ENCODE measurements around the gene KIAA1328.

The KIAA1328 gene

DNA sequence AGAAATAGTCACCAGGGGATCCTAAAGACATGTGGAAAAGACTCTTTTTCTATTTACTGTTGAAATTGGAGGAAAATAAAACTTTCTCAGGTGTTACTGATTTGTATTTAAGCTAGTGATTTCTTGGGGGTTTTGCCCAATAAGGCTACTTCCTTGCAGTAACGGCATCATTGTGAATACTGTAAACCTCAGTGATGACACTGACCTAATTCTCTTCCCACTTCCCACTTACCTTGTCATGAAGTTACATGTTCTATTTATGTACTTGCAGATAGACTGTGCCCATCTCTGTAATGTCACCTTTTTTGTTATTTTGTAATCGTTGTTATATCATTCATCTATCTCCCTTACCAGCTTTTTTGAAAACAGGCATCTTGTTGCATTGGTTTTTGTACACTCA lies 134.5 kb downstream of the KIAA1328 start:
- CTCF ChIA-PET: no interaction called here
- no peak for DNase-seq (ENCODE audit: low spot score)
- H3K27ac ChIP-seq: no peak overlapping the region
- TF ChIP-seq, protein P1, sequence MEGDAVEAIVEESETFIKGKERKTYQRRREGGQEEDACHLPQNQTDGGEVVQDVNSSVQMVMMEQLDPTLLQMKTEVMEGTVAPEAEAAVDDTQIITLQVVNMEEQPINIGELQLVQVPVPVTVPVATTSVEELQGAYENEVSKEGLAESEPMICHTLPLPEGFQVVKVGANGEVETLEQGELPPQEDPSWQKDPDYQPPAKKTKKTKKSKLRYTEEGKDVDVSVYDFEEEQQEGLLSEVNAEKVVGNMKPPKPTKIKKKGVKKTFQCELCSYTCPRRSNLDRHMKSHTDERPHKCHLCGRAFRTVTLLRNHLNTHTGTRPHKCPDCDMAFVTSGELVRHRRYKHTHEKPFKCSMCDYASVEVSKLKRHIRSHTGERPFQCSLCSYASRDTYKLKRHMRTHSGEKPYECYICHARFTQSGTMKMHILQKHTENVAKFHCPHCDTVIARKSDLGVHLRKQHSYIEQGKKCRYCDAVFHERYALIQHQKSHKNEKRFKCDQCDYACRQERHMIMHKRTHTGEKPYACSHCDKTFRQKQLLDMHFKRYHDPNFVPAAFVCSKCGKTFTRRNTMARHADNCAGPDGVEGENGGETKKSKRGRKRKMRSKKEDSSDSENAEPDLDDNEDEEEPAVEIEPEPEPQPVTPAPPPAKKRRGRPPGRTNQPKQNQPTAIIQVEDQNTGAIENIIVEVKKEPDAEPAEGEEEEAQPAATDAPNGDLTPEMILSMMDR (conservative IDR thresholded peaks at IDR 0.05; ENCODE audit: low read depth): no peak
- POLR2A ChIA-PET (ENCODE audit: low non-redundant PET): no interaction called here

- ChIA-PET POLR2A (ENCODE audit: low non-redundant PET) (no interaction called here), CTCF (no interaction called here)
- no peak overlapping the region for H3K27ac ChIP-seq
- no peak for DNase-seq (ENCODE audit: low spot score)
- TF ChIP-seq, protein P1 (conservative IDR thresholded peaks at IDR 0.05; ENCODE audit: low read depth): no peak
Measured at GRCh38 chr18:36974686-36975085, 145.8 kb downstream of the KIAA1328 start.

DNA sequence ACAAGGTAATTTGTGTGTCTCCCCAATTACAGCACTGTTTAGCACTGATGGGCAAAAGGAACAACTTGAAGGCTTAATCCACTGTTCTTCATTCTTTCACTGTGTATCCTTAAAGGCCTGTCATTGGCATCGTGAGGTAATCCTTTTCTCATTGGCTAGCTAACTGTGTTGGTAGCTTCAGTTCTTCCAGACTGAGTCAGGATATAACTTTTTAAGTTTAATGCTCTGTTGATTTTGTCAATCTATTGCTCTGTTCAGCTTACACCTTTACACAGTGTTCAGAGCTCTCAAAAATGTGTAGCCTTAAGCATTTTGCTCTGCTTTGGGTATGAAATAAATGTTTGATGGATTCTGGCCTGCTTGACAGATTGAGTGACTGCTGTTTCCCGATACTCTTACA lies 148.2 kb downstream of the KIAA1328 start:
- no peak overlapping the region for H3K27ac ChIP-seq
- no peak for DNase-seq (ENCODE audit: low spot score)
- TF ChIP-seq, protein P1 (conservative IDR thresholded peaks at IDR 0.05; ENCODE audit: low read depth): no peak
- CTCF ChIA-PET: no interaction called here
- POLR2A ChIA-PET (ENCODE audit: low non-redundant PET): no interaction called here

- peak; percentile 0 for DNase-seq (ENCODE audit: low spot score)
- H3K27ac ChIP-seq: no peak overlapping the region
- TF ChIP-seq, protein P1 (conservative IDR thresholded peaks at IDR 0.05; ENCODE audit: low read depth): no peak
- POLR2A ChIA-PET (ENCODE audit: low non-redundant PET): no interaction called here
- CTCF ChIA-PET: no interaction called here
Measured at GRCh38 chr18:36993068-36993467, 164.1 kb downstream of the KIAA1328 start.

DNA sequence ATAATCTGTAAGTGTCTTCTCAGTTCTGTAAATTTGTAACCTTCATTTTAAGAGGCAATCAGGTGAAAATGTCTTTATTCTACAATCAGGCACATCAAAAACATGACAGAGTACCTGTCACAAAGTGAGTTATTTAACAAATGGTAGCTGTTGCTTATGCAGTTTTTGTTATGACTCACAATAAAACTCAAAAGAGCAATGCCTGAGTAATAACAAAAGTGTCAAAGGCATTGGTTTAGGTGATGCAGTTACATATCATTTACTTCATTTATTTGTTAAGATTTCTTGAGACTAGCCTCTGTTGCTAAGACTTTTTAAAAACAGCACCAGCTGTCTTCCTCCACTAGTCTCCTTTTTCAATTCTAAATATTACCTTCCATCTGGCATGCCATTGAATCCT lies 177.8 kb downstream of the KIAA1328 start:
- CTCF ChIA-PET: no interaction called here

DNA sequence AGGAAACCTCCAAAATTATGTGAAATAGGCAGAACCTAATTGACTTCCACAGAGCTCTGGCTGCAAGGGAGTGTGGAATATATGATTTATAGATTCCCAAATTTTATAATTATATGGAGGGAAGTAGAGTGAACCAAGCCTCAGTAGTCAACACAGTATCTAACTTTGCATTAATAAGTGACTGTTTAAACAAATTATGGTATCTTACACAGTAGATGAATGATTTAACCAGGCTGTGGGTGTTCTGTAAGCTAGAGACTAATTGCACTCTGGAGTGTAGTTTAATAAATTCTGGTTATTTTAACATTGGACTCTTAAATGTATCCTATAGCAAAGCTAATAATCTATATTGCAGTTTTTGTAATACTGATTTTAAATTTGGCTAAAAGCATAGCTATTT lies 183.5 kb downstream of the KIAA1328 start:
- TF ChIP-seq, protein P1 (conservative IDR thresholded peaks at IDR 0.05; ENCODE audit: low read depth): no peak
- no peak for DNase-seq (ENCODE audit: low spot score)
- no peak overlapping the region for H3K27ac ChIP-seq
- POLR2A ChIA-PET (ENCODE audit: low non-redundant PET): no interaction called here
- CTCF ChIA-PET: interaction anchor here (0.6 kb wide), 1 partner anchor 16 kb away, joined by 9 read pairs; no protein-coding TSS in a partner anchor

More for the DNA sequence above, 177.8 kb downstream of the KIAA1328 start:
- TF ChIP-seq, protein P1 (conservative IDR thresholded peaks at IDR 0.05; ENCODE audit: low read depth): no peak
- DNase-seq (ENCODE audit: low spot score): no peak
- POLR2A ChIA-PET (ENCODE audit: low non-redundant PET): no interaction called here
- no peak overlapping the region for H3K27ac ChIP-seq
